ENCODE results near the gene CFAP299.

- TF ChIP-seq CTCF (IDR thresholded peaks at IDR 0.05) (no peak), PBX3 (IDR thresholded peaks at IDR 0.05) (no peak), REST (IDR thresholded peaks at IDR 0.05) (no peak), POLR2A (IDR thresholded peaks at IDR 0.05; ENCODE audit: low read length) (no peak), RFX5 (IDR thresholded peaks at IDR 0.05) (no peak), HMGXB4 (CRISPR knock-in tag; IDR thresholded peaks at IDR 0.05; ENCODE audit: borderline replicate concordance) (no peak), E2F6 (IDR thresholded peaks at IDR 0.05; ENCODE audit: borderline replicate concordance, low read depth) (no peak), RAD21 (conservative IDR thresholded peaks at IDR 0.05 in 1 of 2, IDR thresholded peaks at IDR 0.05 in 1 of 2) (no peak), KDM5A (IDR thresholded peaks at IDR 0.05) (no peak)
These were observed 415.7 kb downstream of the CFAP299 start for GRCh38 chr4:80751200-80751599.

Data from A549 (cell line).